GM23338 (cell line): ENCODE results near the gene ACTR8.

Source experiments
- CREB1 ChIP-seq: fragments of 250-450 bp; sonication (Bioruptor Pico); IDR thresholded peaks from 2 replicates; pipeline ENCODE4 v1.5.0; 2020; ENCODE audit warnings: low read depth, mild to moderate bottlenecking, moderate library complexity
- CTCF ChIP-seq, 2 experiments: fragments of 200-600 bp in 1 of 2; sonication (generic) in 1 of 2; conservative IDR thresholded peaks; 2 replicates each; pipeline versions ENCODE4 v1.5.1 to v1.6.1; 2016 to 2017; ENCODE audit warnings: antibody characterized with exemption in 2 of 2, low read depth in 2 of 2, mild to moderate bottlenecking in 2 of 2, moderate library complexity in 1 of 2
- ETS1 ChIP-seq: IDR thresholded peaks from 2 replicates; pipeline ENCODE4 v1.6.1; 2016; ENCODE audit warnings: antibody characterized with exemption
- EZH2 ChIP-seq: fragments of 200-600 bp; sonication (generic); IDR thresholded peaks from one replicate; pipeline ENCODE4 v1.8.0; 2017; ENCODE audit warnings: antibody characterized with exemption, mild to moderate bottlenecking, low read depth; ENCODE audit not compliant: unreplicated experiment
- EZH2phosphoT487 ChIP-seq: fragments of 200-600 bp; sonication (generic); IDR thresholded peaks from one replicate; pipeline ENCODE4 v1.8.1; 2018; ENCODE audit warnings: antibody characterized with exemption; ENCODE audit not compliant: unreplicated experiment
- JUNB ChIP-seq: IDR thresholded peaks from one replicate; pipeline ENCODE4 v1.6.1; 2016; ENCODE audit warnings: antibody characterized with exemption; ENCODE audit not compliant: unreplicated experiment
- NANOG ChIP-seq: IDR thresholded peaks from 2 replicates; pipeline ENCODE4 v1.6.1; 2016; ENCODE audit warnings: antibody characterized with exemption, borderline replicate concordance
- POLR2AphosphoS5 ChIP-seq: IDR thresholded peaks from 2 replicates; pipeline ENCODE4 v1.6.1; 2016; ENCODE audit warnings: antibody characterized with exemption, low read depth
- STAT1 ChIP-seq: IDR thresholded peaks from one replicate; pipeline ENCODE4 v1.6.1; 2016; ENCODE audit warnings: antibody characterized with exemption; ENCODE audit not compliant: unreplicated experiment
- ZNF114 ChIP-seq: fragments of 250-450 bp; sonication (Bioruptor Pico); IDR thresholded peaks from 2 replicates; pipeline ENCODE4 v1.5.0; 2020; ENCODE audit warnings: mild to moderate bottlenecking, moderate library complexity
- TF ChIP-seq, protein P1 (sequence below): IDR thresholded peaks from one replicate; pipeline ENCODE4 v1.6.1; 2018; ENCODE audit warnings: antibody characterized with exemption; ENCODE audit not compliant: unreplicated experiment
- TF ChIP-seq, protein P2 (sequence below): fragments of 250-450 bp; sonication (Bioruptor Pico); IDR thresholded peaks from 2 replicates; pipeline ENCODE4 v1.5.0; 2020; ENCODE audit warnings: mild to moderate bottlenecking, moderate library complexity

DNA sequence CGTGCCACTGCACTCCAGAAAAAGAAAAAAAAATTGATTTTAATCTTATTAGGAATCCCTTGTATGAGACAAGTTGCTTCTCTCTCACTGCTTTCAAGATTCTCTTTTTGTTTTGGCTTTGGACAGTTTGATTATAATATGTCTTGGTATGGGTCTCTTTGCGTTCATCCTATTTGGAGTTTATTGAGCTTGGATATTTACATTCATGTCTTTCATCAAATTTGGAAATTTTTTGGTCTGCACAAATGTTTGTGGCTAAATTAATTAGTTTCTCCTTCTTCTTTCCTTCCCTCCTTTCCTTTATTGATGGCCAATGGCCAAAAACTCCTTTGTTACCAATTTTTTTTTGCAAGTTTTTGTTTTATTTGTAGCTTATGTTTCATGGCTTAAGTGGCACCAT, 37.8 kb upstream of the ACTR8 start:
- TF ChIP-seq EZH2 (no peak), CTCF (conservative IDR thresholded peaks at IDR 0.05; ENCODE audit: low read depth in 2 of 2) (no peak), CREB1 (CRISPR knock-in tag) (no peak), POLR2AphosphoS5 (no peak), EZH2phosphoT487 (no peak), JUNB (no peak), ETS1 (no peak), STAT1 (no peak), NANOG (no peak), ZNF114 (no peak)
- TF ChIP-seq, protein P1, sequence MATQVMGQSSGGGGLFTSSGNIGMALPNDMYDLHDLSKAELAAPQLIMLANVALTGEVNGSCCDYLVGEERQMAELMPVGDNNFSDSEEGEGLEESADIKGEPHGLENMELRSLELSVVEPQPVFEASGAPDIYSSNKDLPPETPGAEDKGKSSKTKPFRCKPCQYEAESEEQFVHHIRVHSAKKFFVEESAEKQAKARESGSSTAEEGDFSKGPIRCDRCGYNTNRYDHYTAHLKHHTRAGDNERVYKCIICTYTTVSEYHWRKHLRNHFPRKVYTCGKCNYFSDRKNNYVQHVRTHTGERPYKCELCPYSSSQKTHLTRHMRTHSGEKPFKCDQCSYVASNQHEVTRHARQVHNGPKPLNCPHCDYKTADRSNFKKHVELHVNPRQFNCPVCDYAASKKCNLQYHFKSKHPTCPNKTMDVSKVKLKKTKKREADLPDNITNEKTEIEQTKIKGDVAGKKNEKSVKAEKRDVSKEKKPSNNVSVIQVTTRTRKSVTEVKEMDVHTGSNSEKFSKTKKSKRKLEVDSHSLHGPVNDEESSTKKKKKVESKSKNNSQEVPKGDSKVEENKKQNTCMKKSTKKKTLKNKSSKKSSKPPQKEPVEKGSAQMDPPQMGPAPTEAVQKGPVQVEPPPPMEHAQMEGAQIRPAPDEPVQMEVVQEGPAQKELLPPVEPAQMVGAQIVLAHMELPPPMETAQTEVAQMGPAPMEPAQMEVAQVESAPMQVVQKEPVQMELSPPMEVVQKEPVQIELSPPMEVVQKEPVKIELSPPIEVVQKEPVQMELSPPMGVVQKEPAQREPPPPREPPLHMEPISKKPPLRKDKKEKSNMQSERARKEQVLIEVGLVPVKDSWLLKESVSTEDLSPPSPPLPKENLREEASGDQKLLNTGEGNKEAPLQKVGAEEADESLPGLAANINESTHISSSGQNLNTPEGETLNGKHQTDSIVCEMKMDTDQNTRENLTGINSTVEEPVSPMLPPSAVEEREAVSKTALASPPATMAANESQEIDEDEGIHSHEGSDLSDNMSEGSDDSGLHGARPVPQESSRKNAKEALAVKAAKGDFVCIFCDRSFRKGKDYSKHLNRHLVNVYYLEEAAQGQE, result no peak
- TF ChIP-seq, protein P2, sequence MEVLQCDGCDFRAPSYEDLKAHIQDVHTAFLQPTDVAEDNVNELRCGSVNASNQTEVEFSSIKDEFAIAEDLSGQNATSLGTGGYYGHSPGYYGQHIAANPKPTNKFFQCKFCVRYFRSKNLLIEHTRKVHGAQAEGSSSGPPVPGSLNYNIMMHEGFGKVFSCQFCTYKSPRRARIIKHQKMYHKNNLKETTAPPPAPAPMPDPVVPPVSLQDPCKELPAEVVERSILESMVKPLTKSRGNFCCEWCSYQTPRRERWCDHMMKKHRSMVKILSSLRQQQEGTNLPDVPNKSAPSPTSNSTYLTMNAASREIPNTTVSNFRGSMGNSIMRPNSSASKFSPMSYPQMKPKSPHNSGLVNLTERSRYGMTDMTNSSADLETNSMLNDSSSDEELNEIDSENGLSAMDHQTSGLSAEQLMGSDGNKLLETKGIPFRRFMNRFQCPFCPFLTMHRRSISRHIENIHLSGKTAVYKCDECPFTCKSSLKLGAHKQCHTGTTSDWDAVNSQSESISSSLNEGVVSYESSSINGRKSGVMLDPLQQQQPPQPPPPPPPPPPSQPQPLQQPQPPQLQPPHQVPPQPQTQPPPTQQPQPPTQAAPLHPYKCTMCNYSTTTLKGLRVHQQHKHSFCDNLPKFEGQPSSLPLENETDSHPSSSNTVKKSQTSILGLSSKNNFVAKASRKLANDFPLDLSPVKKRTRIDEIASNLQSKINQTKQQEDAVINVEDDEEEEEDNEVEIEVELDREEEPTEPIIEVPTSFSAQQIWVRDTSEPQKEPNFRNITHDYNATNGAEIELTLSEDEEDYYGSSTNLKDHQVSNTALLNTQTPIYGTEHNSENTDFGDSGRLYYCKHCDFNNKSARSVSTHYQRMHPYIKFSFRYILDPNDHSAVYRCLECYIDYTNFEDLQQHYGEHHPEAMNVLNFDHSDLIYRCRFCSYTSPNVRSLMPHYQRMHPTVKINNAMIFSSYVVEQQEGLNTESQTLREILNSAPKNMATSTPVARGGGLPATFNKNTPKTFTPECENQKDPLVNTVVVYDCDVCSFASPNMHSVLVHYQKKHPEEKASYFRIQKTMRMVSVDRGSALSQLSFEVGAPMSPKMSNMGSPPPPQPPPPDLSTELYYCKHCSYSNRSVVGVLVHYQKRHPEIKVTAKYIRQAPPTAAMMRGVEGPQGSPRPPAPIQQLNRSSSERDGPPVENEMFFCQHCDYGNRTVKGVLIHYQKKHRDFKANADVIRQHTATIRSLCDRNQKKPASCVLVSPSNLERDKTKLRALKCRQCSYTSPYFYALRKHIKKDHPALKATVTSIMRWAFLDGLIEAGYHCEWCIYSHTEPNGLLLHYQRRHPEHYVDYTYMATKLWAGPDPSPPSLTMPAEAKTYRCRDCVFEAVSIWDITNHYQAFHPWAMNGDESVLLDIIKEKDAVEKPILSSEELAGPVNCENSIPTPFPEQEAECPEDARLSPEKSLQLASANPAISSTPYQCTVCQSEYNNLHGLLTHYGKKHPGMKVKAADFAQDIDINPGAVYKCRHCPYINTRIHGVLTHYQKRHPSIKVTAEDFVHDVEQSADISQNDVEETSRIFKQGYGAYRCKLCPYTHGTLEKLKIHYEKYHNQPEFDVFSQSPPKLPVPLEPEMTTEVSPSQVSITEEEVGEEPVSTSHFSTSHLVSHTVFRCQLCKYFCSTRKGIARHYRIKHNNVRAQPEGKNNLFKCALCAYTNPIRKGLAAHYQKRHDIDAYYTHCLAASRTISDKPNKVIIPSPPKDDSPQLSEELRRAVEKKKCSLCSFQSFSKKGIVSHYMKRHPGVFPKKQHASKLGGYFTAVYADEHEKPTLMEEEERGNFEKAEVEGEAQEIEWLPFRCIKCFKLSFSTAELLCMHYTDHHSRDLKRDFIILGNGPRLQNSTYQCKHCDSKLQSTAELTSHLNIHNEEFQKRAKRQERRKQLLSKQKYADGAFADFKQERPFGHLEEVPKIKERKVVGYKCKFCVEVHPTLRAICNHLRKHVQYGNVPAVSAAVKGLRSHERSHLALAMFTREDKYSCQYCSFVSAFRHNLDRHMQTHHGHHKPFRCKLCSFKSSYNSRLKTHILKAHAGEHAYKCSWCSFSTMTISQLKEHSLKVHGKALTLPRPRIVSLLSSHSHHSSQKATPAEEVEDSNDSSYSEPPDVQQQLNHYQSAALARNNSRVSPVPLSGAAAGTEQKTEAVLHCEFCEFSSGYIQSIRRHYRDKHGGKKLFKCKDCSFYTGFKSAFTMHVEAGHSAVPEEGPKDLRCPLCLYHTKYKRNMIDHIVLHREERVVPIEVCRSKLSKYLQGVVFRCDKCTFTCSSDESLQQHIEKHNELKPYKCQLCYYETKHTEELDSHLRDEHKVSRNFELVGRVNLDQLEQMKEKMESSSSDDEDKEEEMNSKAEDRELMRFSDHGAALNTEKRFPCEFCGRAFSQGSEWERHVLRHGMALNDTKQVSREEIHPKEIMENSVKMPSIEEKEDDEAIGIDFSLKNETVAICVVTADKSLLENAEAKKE (CRISPR knock-in tag), result no peak
